Trophoblast cell (in vitro differentiated cells and primary cell): Measurements from ENCODE around the gene PLPP6.

Experiments
- DNase-seq, 2 donors: peaks; one replicate each; pipeline ENCODE4 v3.0.0-alpha.2; 2016
- H2AFZ ChIP-seq: 2 replicates; pipeline ENCODE4 v1.6.1; 2013; ENCODE audit warnings: low read length, moderate library complexity, mild to moderate bottlenecking; ENCODE audit not compliant: insufficient read depth, poor library complexity
- H2AK5ac ChIP-seq: 2 replicates; pipeline ENCODE4 v1.6.1; 2013; ENCODE audit warnings: mild to moderate bottlenecking, low read length
- H2BK120ac ChIP-seq: 2 replicates; pipeline ENCODE4 v1.6.1; 2013; ENCODE audit warnings: low read length, mild to moderate bottlenecking, moderate library complexity; ENCODE audit not compliant: insufficient read depth, poor library complexity
- H2BK12ac ChIP-seq: 2 replicates; pipeline ENCODE4 v1.6.1; 2013; ENCODE audit warnings: mild to moderate bottlenecking, low read length, moderate library complexity
- H2BK5ac ChIP-seq: 2 replicates; pipeline ENCODE4 v1.6.1; 2013; ENCODE audit warnings: low read length, low read depth, moderate library complexity, mild to moderate bottlenecking; ENCODE audit not compliant: poor library complexity
- H3K14ac ChIP-seq: 2 replicates; pipeline ENCODE4 v1.6.1; 2013; ENCODE audit warnings: mild to moderate bottlenecking, low read length
- H3K18ac ChIP-seq: 2 replicates; pipeline ENCODE4 v1.6.1; 2013; ENCODE audit warnings: mild to moderate bottlenecking, low read length
- H3K23ac ChIP-seq: 2 replicates; pipeline ENCODE4 v1.6.1; 2013; ENCODE audit warnings: low read length
- H3K27ac ChIP-seq: 2 replicates; pipeline ENCODE4 v1.5.1; 2013; ENCODE audit warnings: low read depth, mild to moderate bottlenecking, inconsistent platforms, low read length, moderate library complexity
- H3K27me3 ChIP-seq: 2 replicates; pipeline ENCODE4 v1.6.1; 2013; ENCODE audit warnings: inconsistent platforms, mild to moderate bottlenecking, low read length, moderate library complexity; ENCODE audit not compliant: insufficient read depth
- H3K36me3 ChIP-seq, 2 experiments: 1 replicate in 1 of 2; 2 replicates in 1 of 2; pipeline ENCODE4 v1.6.1; 2013; ENCODE audit warnings: low read length in 2 of 2, mild to moderate bottlenecking in 2 of 2, moderate library complexity in 1 of 2; ENCODE audit not compliant: insufficient read depth in 2 of 2, control insufficient read depth in 1 of 2
- H3K4ac ChIP-seq: 2 replicates; pipeline ENCODE4 v1.6.1; 2013; ENCODE audit warnings: low read depth, mild to moderate bottlenecking, low read length, moderate library complexity
- H3K4me1 ChIP-seq, 2 experiments: 1 replicate in 1 of 2; 2 replicates in 1 of 2; pipeline ENCODE4 v1.6.1; 2013; ENCODE audit warnings: low read length in 2 of 2, mild to moderate bottlenecking in 2 of 2, moderate library complexity in 1 of 2; ENCODE audit not compliant: insufficient read depth in 2 of 2, control insufficient read depth in 1 of 2
- H3K4me2 ChIP-seq: 2 replicates; pipeline ENCODE4 v1.6.1; 2013; ENCODE audit warnings: inconsistent platforms, mild to moderate bottlenecking, low read length, moderate library complexity
- H3K4me3 ChIP-seq: 2 replicates; pipeline ENCODE4 v1.5.1; 2013; ENCODE audit warnings: mild to moderate bottlenecking, low read depth, low read length, inconsistent platforms
- H3K79me1 ChIP-seq: one replicate; pipeline ENCODE4 v1.6.1; 2013; ENCODE audit warnings: low read length
- H3K79me2 ChIP-seq: 2 replicates; pipeline ENCODE4 v1.6.1; 2013; ENCODE audit warnings: low read length, mild to moderate bottlenecking; ENCODE audit not compliant: control insufficient read depth, insufficient read depth, poor library complexity
- H3K9ac ChIP-seq: 2 replicates; pipeline ENCODE4 v1.6.1; 2013; ENCODE audit warnings: mild to moderate bottlenecking, low read length
- H3K9me3 ChIP-seq: 2 replicates; pipeline ENCODE4 v1.6.1; 2013; ENCODE audit warnings: low read depth, mild to moderate bottlenecking, control low read depth, inconsistent platforms, low read length; ENCODE audit not compliant: insufficient read depth
- H4K12ac ChIP-seq: 2 replicates; pipeline ENCODE4 v1.6.1; 2013; ENCODE audit warnings: low read depth, mild to moderate bottlenecking, low read length, moderate library complexity
- H4K8ac ChIP-seq: 2 replicates; pipeline ENCODE4 v1.6.1; 2013; ENCODE audit warnings: low read depth, mild to moderate bottlenecking, low read length, moderate library complexity
- H4K91ac ChIP-seq: one replicate; pipeline ENCODE4 v1.6.1; 2013; ENCODE audit warnings: low read depth, mild to moderate bottlenecking, low read length, moderate library complexity
- WGBS: extraction: QIAGEN DNeasy Blood & Tissue Kit; methylation state at CpG from one replicate; pipeline ENCODE4 v1.1.7; 2013; ENCODE audit warnings: missing lambda C conversion rate; ENCODE audit not compliant: insufficient read length, insufficient coverage; ENCODE audit errors: extremely low coverage; 5-methylcytosine and 5-hydroxymethylcytosine counted together

Gene PLPP6

DNA sequence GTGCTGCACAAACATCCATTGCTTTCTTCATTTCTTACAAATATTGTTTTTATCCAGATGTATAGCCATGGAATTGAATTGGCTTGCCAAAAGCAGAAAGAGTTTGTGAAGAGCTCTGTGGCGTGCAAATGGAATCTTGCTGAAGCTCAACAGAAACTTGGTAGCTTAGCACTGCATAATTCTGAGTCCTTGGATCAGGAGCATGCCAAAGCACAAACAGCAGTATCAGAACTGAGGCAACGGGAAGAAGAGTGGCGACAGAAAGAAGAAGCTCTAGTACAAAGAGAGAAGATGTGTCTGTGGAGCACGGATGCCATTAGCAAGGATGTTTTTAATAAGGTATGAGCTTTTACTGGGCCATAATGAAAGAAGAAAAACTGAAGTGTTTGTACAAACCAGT lies 22.7 kb downstream of the PLPP6 start:
- H2AFZ ChIP-seq, result no peak overlapping the region
- no peak overlapping the region for H3K4ac ChIP-seq
- H4K12ac ChIP-seq, result no peak overlapping the region
- no peaks in the 10 kb centered on the region for H3K4me1 ChIP-seq
- no peak overlapping the region for H2BK5ac ChIP-seq
- H3K9ac ChIP-seq, result no peak overlapping the region
- H2AK5ac ChIP-seq, result no peak overlapping the region
- H3K9me3 ChIP-seq, result no peaks in the 10 kb centered on the region
- H4K91ac ChIP-seq, result no peak overlapping the region
- H3K27ac ChIP-seq, result no peak overlapping the region
- peaks cover 2% of the 10 kb centered on the region for H3K79me2 ChIP-seq
- H3K4me3 ChIP-seq, result no peak overlapping the region
- H3K4me2 ChIP-seq, result no peak overlapping the region
- H2BK12ac ChIP-seq, result no peak overlapping the region
- no peak for DNase-seq
- no peak overlapping the region for H4K8ac ChIP-seq
- H3K79me1 ChIP-seq, result peaks cover 1% of the 10 kb centered on the region
- H3K36me3 ChIP-seq, result peaks cover 6 to 7% of the 10 kb centered on the region in 2 experiments
- H2BK120ac ChIP-seq, result no peak overlapping the region
- no peak overlapping the region for H3K14ac ChIP-seq
- WGBS, result no CpG with 5 or more reads among the region's 4 CpGs
- H3K18ac ChIP-seq, result no peak overlapping the region
- H3K27me3 ChIP-seq, result no peaks in the 10 kb centered on the region
- H3K23ac ChIP-seq, result no peak overlapping the region

DNA sequence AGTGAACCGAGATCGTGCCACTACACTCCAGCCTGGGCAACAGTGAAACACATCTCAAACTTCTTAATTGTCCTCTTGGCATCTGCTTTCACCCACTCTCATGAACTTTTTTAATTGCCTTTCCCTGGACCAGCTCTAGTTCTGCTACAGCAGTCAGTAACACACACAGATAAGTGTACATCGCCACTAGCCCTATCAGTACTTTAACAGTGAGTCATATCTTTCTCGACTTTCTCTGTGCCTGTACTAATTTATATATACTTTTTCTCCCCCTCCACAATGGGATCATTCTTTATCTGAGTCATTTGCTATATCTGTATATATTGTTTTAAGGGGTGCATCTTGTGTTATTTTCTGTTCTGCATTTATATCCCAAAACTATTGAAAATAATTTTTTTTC lies 24.0 kb downstream of the PLPP6 start:
- Histone ChIP-seq H3K9me3 (no peaks in the 10 kb centered on the region), H3K14ac (no peak overlapping the region), H3K4ac (no peak overlapping the region), H3K4me3 (no peak overlapping the region), H3K4me2 (no peak overlapping the region), H2AFZ (no peak overlapping the region), H3K79me1 (no peaks in the 10 kb centered on the region), H2AK5ac (no peak overlapping the region), H3K23ac (no peak overlapping the region), H2BK120ac (no peak overlapping the region), H4K12ac (no peak overlapping the region), H3K27me3 (no peaks in the 10 kb centered on the region), H3K36me3 (peaks cover 7% of the 10 kb centered on the region in 2 experiments), H3K9ac (no peak overlapping the region), H3K27ac (no peak overlapping the region), H3K4me1 (no peaks in the 10 kb centered on the region), H2BK5ac (no peak overlapping the region), H3K79me2 (no peaks in the 10 kb centered on the region), H3K18ac (no peak overlapping the region), H4K91ac (no peak overlapping the region), H2BK12ac (no peak overlapping the region), H4K8ac (no peak overlapping the region)
- no CpG with 5 or more reads among the region's 4 CpGs for WGBS
- DNase-seq, result no peak

DNA sequence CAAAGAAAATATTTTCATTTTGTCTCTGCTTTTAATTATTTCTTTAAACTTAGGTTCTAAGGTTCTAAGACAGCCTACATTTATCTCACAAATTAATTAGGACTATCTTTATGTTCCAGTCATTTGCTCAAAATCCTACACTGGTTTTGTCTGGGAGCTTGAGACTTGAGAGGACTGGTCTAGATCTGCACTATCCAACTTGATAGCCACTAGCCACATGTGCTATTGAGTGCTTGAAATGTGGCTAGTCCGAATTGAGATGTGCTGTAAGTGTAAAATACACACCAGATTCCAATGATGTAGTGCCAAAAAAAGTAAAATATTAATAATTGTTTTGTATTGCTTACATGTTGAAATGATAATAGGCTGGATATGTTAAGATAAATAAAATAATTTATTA lies 24.5 kb downstream of the PLPP6 start:
- WGBS, result no CpG with 5 or more reads among the region's 1 CpG

DNA sequence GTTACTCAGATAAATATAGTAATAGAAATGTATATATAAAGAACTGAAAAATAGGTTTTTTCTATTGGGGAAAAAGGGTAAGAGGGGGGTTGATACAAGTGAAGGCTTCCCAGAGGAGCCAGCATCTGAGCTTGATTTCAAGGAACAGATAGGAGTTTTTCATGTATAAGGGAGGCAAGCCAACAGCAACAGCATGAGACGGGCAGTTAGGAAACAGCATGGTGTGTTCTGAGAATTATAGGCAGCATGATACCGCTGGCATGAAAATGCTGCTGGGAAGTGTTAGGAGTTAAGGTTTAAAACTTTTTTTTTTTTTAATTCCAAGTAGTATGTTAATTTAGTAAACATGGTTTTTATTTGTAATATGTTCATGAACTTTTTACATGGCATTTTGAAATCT lies 26.9 kb downstream of the PLPP6 start:
- no peak overlapping the region for H4K12ac ChIP-seq
- no peaks in the 10 kb centered on the region for H3K27me3 ChIP-seq
- no peaks in the 10 kb centered on the region for H3K79me1 ChIP-seq
- H3K36me3 ChIP-seq, result peaks cover 7 to 8% of the 10 kb centered on the region in 2 experiments
- H2BK120ac ChIP-seq, result no peak overlapping the region
- H3K4me3 ChIP-seq, result no peak overlapping the region
- no peak overlapping the region for H2BK5ac ChIP-seq
- H3K4ac ChIP-seq, result no peak overlapping the region
- no peaks in the 10 kb centered on the region for H3K79me2 ChIP-seq
- H2AFZ ChIP-seq, result no peak overlapping the region
- no peaks in the 10 kb centered on the region for H3K4me1 ChIP-seq
- no peak overlapping the region for H3K18ac ChIP-seq
- no peak overlapping the region for H4K91ac ChIP-seq
- no peaks in the 10 kb centered on the region for H3K9me3 ChIP-seq
- no peak overlapping the region for H4K8ac ChIP-seq
- no peak overlapping the region for H2BK12ac ChIP-seq
- no peak overlapping the region for H3K23ac ChIP-seq
- no peak overlapping the region for H3K9ac ChIP-seq
- H2AK5ac ChIP-seq, result no peak overlapping the region
- no peak overlapping the region for H3K27ac ChIP-seq
- no peak overlapping the region for H3K14ac ChIP-seq
- no CpG with 5 or more reads among the region's 2 CpGs for WGBS
- no peak for DNase-seq
- no peak overlapping the region for H3K4me2 ChIP-seq

More for the DNA sequence above, 24.5 kb downstream of the PLPP6 start:
- Histone ChIP-seq H3K4ac (no peak overlapping the region), H3K9ac (no peak overlapping the region), H4K12ac (no peak overlapping the region), H3K18ac (no peak overlapping the region), H2BK5ac (no peak overlapping the region), H3K4me3 (no peak overlapping the region), H3K79me1 (no peaks in the 10 kb centered on the region), H2BK12ac (no peak overlapping the region), H3K79me2 (no peaks in the 10 kb centered on the region), H3K23ac (no peak overlapping the region), H3K4me1 (no peaks in the 10 kb centered on the region), H2AFZ (no peak overlapping the region), H3K27me3 (no peaks in the 10 kb centered on the region), H3K9me3 (no peaks in the 10 kb centered on the region), H2BK120ac (no peak overlapping the region), H3K14ac (no peak overlapping the region), H4K8ac (no peak overlapping the region), H3K36me3 (peaks cover 7 to 8% of the 10 kb centered on the region in 2 experiments), H2AK5ac (no peak overlapping the region), H3K4me2 (no peak overlapping the region), H3K27ac (no peak overlapping the region), H4K91ac (no peak overlapping the region)
- no peak for DNase-seq
